Neural crest cell (in vitro differentiated cells): Measurements from ENCODE around the gene CCNB1IP1. TPM values are rescaled to one million over a fixed set of nuclear protein-coding genes. Genes with fewer than 3 reads are reported as not detected.

ENCODE experiments used
- DNase-seq: peaks from one replicate; pipeline ENCODE4 v3.0.0; 2021; ENCODE audit warnings: low read depth, mixed read lengths, low spot score
- H3K27ac Mint-ChIP-seq: one replicate; pipeline ENCODE4 v1.8.0; 2021; ENCODE audit warnings: mild to moderate bottlenecking, mixed read lengths; ENCODE audit not compliant: unreplicated experiment
- H3K27me3 Mint-ChIP-seq: 2 replicates; pipeline ENCODE4 v1.8.0; 2021; ENCODE audit warnings: low read depth, mild to moderate bottlenecking, mixed read lengths
- H3K36me3 Mint-ChIP-seq: 2 replicates; pipeline ENCODE4 v1.8.0; 2021; ENCODE audit warnings: low read depth, mild to moderate bottlenecking, mixed read lengths
- H3K4me1 Mint-ChIP-seq: 2 replicates; pipeline ENCODE4 v1.8.0; 2021; ENCODE audit warnings: mixed read lengths
- H3K4me3 Mint-ChIP-seq: one replicate; pipeline ENCODE4 v1.8.0; 2021; ENCODE audit warnings: mild to moderate bottlenecking, mixed read lengths
- H3K9me3 Mint-ChIP-seq: 2 replicates; pipeline ENCODE4 v1.8.0; 2021; ENCODE audit warnings: mixed read lengths
- total RNA-seq: library from RNA; stranded (reverse); gene quantifications from 2 replicates; pipeline ENCODE4 v1.2.1, GENCODE V29; 2021
- TF ChIP-seq, protein P1 (sequence below): fragments of 200-600 bp; sonication (generic); conservative IDR thresholded peaks from 2 replicates; pipeline ENCODE4 v1.5.0; 2021; ENCODE audit warnings: antibody characterized with exemption, mild to moderate bottlenecking

The CCNB1IP1 gene
- total RNA-seq, 1 donor from 2014 or later = 127 TPM

- H3K27ac Mint-ChIP-seq = peak overlapping the region; percentile 100
- peaks cover 5% of the 10 kb centered on the region for H3K36me3 Mint-ChIP-seq
- H3K27me3 Mint-ChIP-seq = no peaks in the 10 kb centered on the region
- peak overlapping the region; percentile 98 for H3K4me3 Mint-ChIP-seq
- no peak for DNase-seq
- TF ChIP-seq, protein P1, sequence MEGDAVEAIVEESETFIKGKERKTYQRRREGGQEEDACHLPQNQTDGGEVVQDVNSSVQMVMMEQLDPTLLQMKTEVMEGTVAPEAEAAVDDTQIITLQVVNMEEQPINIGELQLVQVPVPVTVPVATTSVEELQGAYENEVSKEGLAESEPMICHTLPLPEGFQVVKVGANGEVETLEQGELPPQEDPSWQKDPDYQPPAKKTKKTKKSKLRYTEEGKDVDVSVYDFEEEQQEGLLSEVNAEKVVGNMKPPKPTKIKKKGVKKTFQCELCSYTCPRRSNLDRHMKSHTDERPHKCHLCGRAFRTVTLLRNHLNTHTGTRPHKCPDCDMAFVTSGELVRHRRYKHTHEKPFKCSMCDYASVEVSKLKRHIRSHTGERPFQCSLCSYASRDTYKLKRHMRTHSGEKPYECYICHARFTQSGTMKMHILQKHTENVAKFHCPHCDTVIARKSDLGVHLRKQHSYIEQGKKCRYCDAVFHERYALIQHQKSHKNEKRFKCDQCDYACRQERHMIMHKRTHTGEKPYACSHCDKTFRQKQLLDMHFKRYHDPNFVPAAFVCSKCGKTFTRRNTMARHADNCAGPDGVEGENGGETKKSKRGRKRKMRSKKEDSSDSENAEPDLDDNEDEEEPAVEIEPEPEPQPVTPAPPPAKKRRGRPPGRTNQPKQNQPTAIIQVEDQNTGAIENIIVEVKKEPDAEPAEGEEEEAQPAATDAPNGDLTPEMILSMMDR = no peak
- H3K4me1 Mint-ChIP-seq = peaks cover 46% of the 10 kb centered on the region
- no peaks in the 10 kb centered on the region for H3K9me3 Mint-ChIP-seq
Observed at GRCh38 chr14:20332431-20332787, 670 bp downstream of the CCNB1IP1 start.

- DNase-seq = no peak
- Mint-ChIP-seq H3K4me3 (peak overlapping the region; percentile 83), H3K9me3 (no peaks in the 10 kb centered on the region), H3K27ac (no peak overlapping the region), H3K4me1 (peaks cover 51% of the 10 kb centered on the region), H3K36me3 (peaks cover 7% of the 10 kb centered on the region), H3K27me3 (no peaks in the 10 kb centered on the region)
- TF ChIP-seq, protein P1 = no peak
Observed at GRCh38 chr14:20331053-20331613, 1.9 kb downstream of the CCNB1IP1 start.

- Mint-ChIP-seq H3K4me1 (peaks cover 51% of the 10 kb centered on the region), H3K9me3 (no peaks in the 10 kb centered on the region), H3K36me3 (peaks cover 10% of the 10 kb centered on the region), H3K27ac (no peak overlapping the region), H3K27me3 (no peaks in the 10 kb centered on the region), H3K4me3 (peak overlapping the region; percentile 36)
- TF ChIP-seq, protein P1 = no peak
- DNase-seq = no peak
Observed at GRCh38 chr14:20329355-20329754, 3.7 kb downstream of the CCNB1IP1 start.

DNA sequence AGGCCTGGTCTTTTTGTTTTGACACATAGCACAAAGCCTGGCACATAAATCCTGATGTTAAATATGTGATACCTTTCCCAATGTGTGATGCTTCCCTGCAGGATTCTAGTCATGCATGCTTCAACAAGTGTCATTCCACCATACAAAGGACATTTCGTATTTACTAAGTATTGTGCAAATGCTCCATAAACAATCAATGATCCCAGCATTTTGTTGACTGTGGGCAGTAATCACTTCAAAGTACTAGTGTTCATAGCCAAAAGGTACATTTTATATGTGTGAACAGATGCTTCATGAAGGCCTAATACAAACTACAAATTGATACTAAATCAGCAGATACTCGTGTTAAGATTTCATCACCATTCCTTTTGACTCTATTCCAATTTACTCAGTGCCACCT lies 4.4 kb downstream of the CCNB1IP1 start:
- TF ChIP-seq, protein P1 = no peak
- Mint-ChIP-seq H3K27ac (no peak overlapping the region), H3K4me3 (no peak overlapping the region), H3K36me3 (peaks cover 14% of the 10 kb centered on the region), H3K9me3 (no peaks in the 10 kb centered on the region), H3K4me1 (peaks cover 51% of the 10 kb centered on the region), H3K27me3 (no peaks in the 10 kb centered on the region)
- no peak for DNase-seq

- H3K9me3 Mint-ChIP-seq = no peaks in the 10 kb centered on the region
- H3K27me3 Mint-ChIP-seq = no peaks in the 10 kb centered on the region
- H3K36me3 Mint-ChIP-seq = peaks cover 14% of the 10 kb centered on the region
- no peak for DNase-seq
- TF ChIP-seq, protein P1 = peak; percentile 88
- H3K4me3 Mint-ChIP-seq = peak overlapping the region; percentile 83
- peaks cover 44% of the 10 kb centered on the region for H3K4me1 Mint-ChIP-seq
- peak overlapping the region; percentile 1 for H3K27ac Mint-ChIP-seq
Observed at GRCh38 chr14:20327005-20327869, 5.8 kb downstream of the CCNB1IP1 start.
